DMS114 treated with DMSO at 0.1 percent for 48 hours (cell line): ENCODE data around the gene UROD.
"Not testable (repeated sequence)": the region's sequence is repeated elsewhere in the genome, so short reads cannot be mapped to it uniquely, and the experiment has no call there.

Experiments
- DNase-seq: peaks from one replicate; lab custom pipeline; 2025; ENCODE audit not compliant: unreplicated experiment; lab: John Stamatoyannopoulos, UW

The UROD gene

GRCh38 chr1:45038240-45038639, 26.2 kb downstream of the UROD start:
- no peak for DNase-seq

- DNase-seq: no peak
Measured at GRCh38 chr1:45038661-45039364, 26.8 kb downstream of the UROD start.

GRCh38 chr1:45040297-45040696, 28.2 kb downstream of the UROD start:
- no peak for DNase-seq

DNA sequence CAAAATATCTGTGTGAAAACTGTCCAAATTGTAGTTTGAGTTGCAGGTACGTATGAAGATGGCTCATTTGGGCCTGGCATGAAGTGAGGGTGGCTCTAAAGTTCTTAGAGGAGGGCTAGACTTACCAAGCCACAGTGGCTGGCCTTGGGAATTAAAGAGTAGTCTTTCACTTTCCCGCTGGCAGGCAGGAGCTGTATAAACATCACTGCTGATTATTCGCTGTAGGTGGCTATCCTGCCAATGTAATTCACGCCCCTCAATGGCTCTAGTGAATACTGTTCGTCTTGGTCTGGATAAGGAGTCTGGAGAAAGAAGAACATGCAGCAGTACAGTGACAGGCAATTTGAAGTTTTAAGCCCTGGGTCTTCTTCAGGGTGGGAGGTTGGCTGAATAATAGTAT, 31.0 kb downstream of the UROD start:
- no peak for DNase-seq

GRCh38 chr1:45044916-45045315, 32.9 kb downstream of the UROD start:
- DNase-seq: no peak

- DNase-seq: no peak
Measured at GRCh38 chr1:45047032-45047431, 35.0 kb downstream of the UROD start.

- DNase-seq: no peak
Measured at GRCh38 chr1:45051005-45051772, 39.1 kb downstream of the UROD start.

GRCh38 chr1:45057542-45057941, 45.5 kb downstream of the UROD start:
- no peak for DNase-seq

DNA sequence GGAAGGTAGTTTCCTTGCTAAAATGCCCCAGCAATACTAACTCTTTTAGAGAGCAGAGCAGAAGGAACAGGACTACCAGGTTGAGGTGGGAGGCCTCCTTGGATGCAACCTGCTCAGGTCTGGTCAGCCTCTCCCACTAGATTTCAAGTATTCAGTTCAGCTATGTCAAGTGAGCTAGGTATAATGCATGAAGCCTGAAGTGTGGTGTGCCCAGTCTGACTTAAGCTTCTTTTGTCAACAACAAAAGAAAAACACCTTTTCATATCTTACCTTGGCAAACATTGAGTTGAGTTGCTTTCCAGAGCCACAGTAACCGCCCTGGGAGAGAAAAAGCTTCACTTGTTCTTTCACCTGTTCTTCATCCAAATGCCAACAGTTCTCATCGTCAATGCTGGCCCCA, 47.8 kb downstream of the UROD start:
- DNase-seq: no peak

- DNase-seq: not testable (repeated sequence)
Measured at GRCh38 chr1:45062463-45062862, 50.4 kb downstream of the UROD start.

DNA sequence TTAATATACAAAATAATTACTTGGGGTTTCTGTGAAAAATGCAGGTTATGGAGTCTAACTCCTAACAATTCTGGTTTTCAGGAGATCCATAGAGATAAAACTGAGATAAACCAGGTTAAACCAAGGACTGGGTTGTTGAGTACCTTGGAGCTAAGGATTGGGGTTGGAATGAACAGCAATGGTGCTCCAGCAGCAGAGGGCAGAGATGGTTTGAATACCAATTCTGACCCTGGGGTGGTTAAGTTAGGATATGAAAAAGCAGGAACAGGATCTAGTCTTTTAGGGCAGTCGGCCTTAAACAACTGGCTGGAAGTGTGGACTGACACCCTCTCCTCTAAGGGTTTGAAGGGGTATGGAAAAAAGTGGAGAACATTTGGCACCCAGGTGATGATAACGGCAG, 53.0 kb downstream of the UROD start:
- DNase-seq: no peak
